MM.1S (cell line): ENCODE measurements around the gene HPSE2.

Experiments
- DNase-seq: peaks from one replicate; pipeline ENCODE4 v3.0.0-alpha.2; 2015
- H2AFZ ChIP-seq: fragments of 300-600 bp; sonication (generic); 2 replicates; pipeline ENCODE4 v1.6.0; 2016; ENCODE audit warnings: antibody characterized with exemption, low read length
- H3F3A ChIP-seq: fragments of 300-600 bp; sonication (generic); 2 replicates; pipeline ENCODE4 v1.6.1; 2016; ENCODE audit warnings: mild to moderate bottlenecking, antibody characterized with exemption, low read length, moderate library complexity, mixed read lengths; ENCODE audit not compliant: insufficient read depth
- H3K27ac ChIP-seq: fragments of 300-600 bp; sonication (generic); 2 replicates; pipeline ENCODE4 v1.5.1; 2016; ENCODE audit warnings: mild to moderate bottlenecking, low read length
- H3K27me3 ChIP-seq: fragments of 300-600 bp; sonication (generic); replicated peaks from 2 replicates; pipeline ENCODE4 v1.6.0; 2016; ENCODE audit warnings: low read length; ENCODE audit not compliant: insufficient read depth
- H3K36me3 ChIP-seq: fragments of 300-600 bp; sonication (generic); replicated peaks from 2 replicates; pipeline ENCODE4 v1.6.1; 2016; ENCODE audit warnings: mild to moderate bottlenecking, low read length, mixed read lengths; ENCODE audit not compliant: insufficient read depth
- H3K4me1 ChIP-seq: fragments of 300-600 bp; sonication (generic); 2 replicates; pipeline ENCODE4 v1.6.1; 2016; ENCODE audit warnings: low read length, mixed read lengths
- H3K4me2 ChIP-seq: fragments of 300-600 bp; sonication (generic); 2 replicates; pipeline ENCODE4 v1.6.0; 2016; ENCODE audit warnings: low read depth, low read length
- H3K4me3 ChIP-seq: fragments of 300-600 bp; sonication (generic); 2 replicates; pipeline ENCODE4 v1.5.1; 2016; ENCODE audit warnings: low read length, mixed read lengths
- H3K79me2 ChIP-seq: fragments of 300-600 bp; sonication (generic); 2 replicates; pipeline ENCODE4 v1.6.1; 2016; ENCODE audit warnings: mixed run types, low read length, mixed read lengths
- H3K9ac ChIP-seq: fragments of 300-600 bp; sonication (generic); 2 replicates; pipeline ENCODE4 v1.6.1; 2016; ENCODE audit warnings: low read length, mixed read lengths
- H3K9me2 ChIP-seq: fragments of 300-600 bp; sonication (generic); replicated peaks from 2 replicates; pipeline ENCODE4 v1.6.1; 2016; ENCODE audit warnings: mild to moderate bottlenecking, low read length, mixed read lengths; ENCODE audit not compliant: insufficient read depth
- H3K9me3 ChIP-seq: fragments of 300-600 bp; sonication (generic); replicated peaks from 2 replicates; pipeline ENCODE4 v1.6.1; 2016; ENCODE audit warnings: mild to moderate bottlenecking, low read length, mixed read lengths; ENCODE audit not compliant: insufficient read depth
- H4K20me1 ChIP-seq: fragments of 300-600 bp; sonication (generic); 2 replicates; pipeline ENCODE4 v1.6.1; 2016; ENCODE audit warnings: mild to moderate bottlenecking, low read length, moderate library complexity, mixed read lengths; ENCODE audit not compliant: insufficient read depth
- CTCF ChIP-seq: fragments of 300-600 bp; sonication (generic); IDR thresholded peaks from 2 replicates; pipeline ENCODE4 v1.5.1; 2016; ENCODE audit warnings: antibody characterized with exemption, low read length, mixed read lengths
- EZH2 ChIP-seq: fragments of 300-600 bp; sonication (generic); optimal IDR thresholded peaks from 2 replicates; pipeline ENCODE3; 2017; ENCODE audit warnings: low read depth, mild to moderate bottlenecking, antibody characterized with exemption, low read length, mixed read lengths
- EZH2phosphoT487 ChIP-seq: fragments of 300-600 bp; sonication (generic); IDR thresholded peaks from 2 replicates; pipeline ENCODE4 v1.6.1; 2018; ENCODE audit warnings: antibody characterized with exemption, low read length

HPSE2 gene

GRCh38 chr10:98488669-98489430 lies 746.8 kb downstream of the HPSE2 start:
- Histone ChIP-seq H3K4me1 (no peaks in the 10 kb centered on the region), H3K9me2 (no peaks in the 10 kb centered on the region), H3K79me2 (no peaks in the 10 kb centered on the region), H3K27me3 (no peaks in the 10 kb centered on the region), H3F3A (no peaks in the 10 kb centered on the region), H3K4me3 (no peak overlapping the region), H3K9ac (no peak overlapping the region), H3K9me3 (no peaks in the 10 kb centered on the region), H3K27ac (no peak overlapping the region), H3K36me3 (no peaks in the 10 kb centered on the region), H3K4me2 (no peak overlapping the region), H4K20me1 (no peaks in the 10 kb centered on the region), H2AFZ (no peak overlapping the region)
- DNase-seq = no peak
- TF ChIP-seq EZH2 (no peak), EZH2phosphoT487 (no peak), CTCF (no peak)

- H3K9me3 ChIP-seq = no peaks in the 10 kb centered on the region
- DNase-seq = no peak
- no peak overlapping the region for H3K9ac ChIP-seq
- TF ChIP-seq EZH2 (no peak), CTCF (no peak), EZH2phosphoT487 (no peak)
- H2AFZ ChIP-seq = no peak overlapping the region
- no peak overlapping the region for H3K4me2 ChIP-seq
- H4K20me1 ChIP-seq = no peaks in the 10 kb centered on the region
- H3K36me3 ChIP-seq = no peaks in the 10 kb centered on the region
- H3F3A ChIP-seq = no peaks in the 10 kb centered on the region
- H3K9me2 ChIP-seq = no peaks in the 10 kb centered on the region
- H3K4me1 ChIP-seq = no peaks in the 10 kb centered on the region
- H3K27me3 ChIP-seq = no peaks in the 10 kb centered on the region
- H3K4me3 ChIP-seq = no peak overlapping the region
- no peak overlapping the region for H3K27ac ChIP-seq
- H3K79me2 ChIP-seq = no peaks in the 10 kb centered on the region
Measured at GRCh38 chr10:98487649-98488048, 748.0 kb downstream of the HPSE2 start.

GRCh38 chr10:98486421-98486820 lies 749.2 kb downstream of the HPSE2 start:
- H4K20me1 ChIP-seq = no peaks in the 10 kb centered on the region
- H3K9me3 ChIP-seq = no peaks in the 10 kb centered on the region
- H3K27me3 ChIP-seq = no peaks in the 10 kb centered on the region
- H2AFZ ChIP-seq = no peak overlapping the region
- H3K79me2 ChIP-seq = no peaks in the 10 kb centered on the region
- H3K4me3 ChIP-seq = no peak overlapping the region
- no peaks in the 10 kb centered on the region for H3K9me2 ChIP-seq
- no peak overlapping the region for H3K9ac ChIP-seq
- no peak overlapping the region for H3K27ac ChIP-seq
- no peaks in the 10 kb centered on the region for H3K36me3 ChIP-seq
- H3F3A ChIP-seq = no peaks in the 10 kb centered on the region
- TF ChIP-seq EZH2phosphoT487 (no peak), CTCF (no peak), EZH2 (no peak)
- no peak for DNase-seq
- H3K4me1 ChIP-seq = peaks cover 3% of the 10 kb centered on the region; the same call in 1 of the 2 replicates
- H3K4me2 ChIP-seq = no peak overlapping the region
